OCI-LY7 (cell line): Measurements from ENCODE around the gene YIPF2.

Experiments
- CTCF ChIP-seq: fragments of 200-600 bp; sonication (generic); conservative IDR thresholded peaks from 2 replicates; pipeline ENCODE4 v1.5.1; 2014; ENCODE audit warnings: mild to moderate bottlenecking, antibody characterized with exemption, low read length, moderate library complexity, mixed read lengths
- EZH2phosphoT487 ChIP-seq: fragments of 200-600 bp; sonication (generic); IDR thresholded peaks from 2 replicates; pipeline ENCODE4 v1.6.1; 2018; ENCODE audit warnings: low read depth, borderline replicate concordance, mild to moderate bottlenecking, mixed run types, antibody characterized with exemption, low read length, moderate library complexity, mixed read lengths

GRCh38 chr19:10975374-10976130 is 47.1 kb upstream of the YIPF2 start:
- TF ChIP-seq CTCF (no peak), EZH2phosphoT487 (no peak)
